ENCODE measurements around the gene SIGLEC11.
"Not testable (repeated sequence)": the region's sequence is repeated elsewhere in the genome, so short reads cannot be mapped to it uniquely, and the experiment has no call there.

Gene SIGLEC11

GRCh38 chr19:49950956-49951526, 9.9 kb downstream of the SIGLEC11 start:
- no peak for DNase-seq

- DNase-seq = no peak
Measured at GRCh38 chr19:49950590-49950948, 10.4 kb downstream of the SIGLEC11 start.

GRCh38 chr19:49949742-49950589, 11.0 kb downstream of the SIGLEC11 start:
- no peak for DNase-seq

GRCh38 chr19:49946415-49946814, 14.6 kb downstream of the SIGLEC11 start:
- DNase-seq = no peak

- not testable (repeated sequence) for DNase-seq
Measured at GRCh38 chr19:49944567-49944966, 16.4 kb downstream of the SIGLEC11 start.

- no peak for DNase-seq
Measured at GRCh38 chr19:49940482-49940791, 20.5 kb downstream of the SIGLEC11 start.

GRCh38 chr19:49939721-49940481, 21.1 kb downstream of the SIGLEC11 start:
- no peak for DNase-seq

- no peak for DNase-seq
Measured at GRCh38 chr19:49938662-49939061, 22.3 kb downstream of the SIGLEC11 start.

GRCh38 chr19:49937750-49938381, 23.1 kb downstream of the SIGLEC11 start:
- peak; percentile 61 to 65 for DNase-seq

- DNase-seq = no peak
Measured at GRCh38 chr19:49936549-49936948, 24.4 kb downstream of the SIGLEC11 start.

- no peak for DNase-seq
Measured at GRCh38 chr19:49933643-49934042, 27.3 kb downstream of the SIGLEC11 start.

- no peak for DNase-seq
Measured at GRCh38 chr19:49932731-49933131, 28.2 kb downstream of the SIGLEC11 start.

- no peak for DNase-seq
Measured at GRCh38 chr19:49932041-49932451, 28.9 kb downstream of the SIGLEC11 start.

- DNase-seq = no peak
Measured at GRCh38 chr19:49931293-49932040, 29.5 kb downstream of the SIGLEC11 start.

GRCh38 chr19:49930483-49931011, 30.4 kb downstream of the SIGLEC11 start:
- no peak for DNase-seq

- DNase-seq = peak; percentile 94 to 97
Measured at GRCh38 chr19:49929611-49930482, 31.1 kb downstream of the SIGLEC11 start.

GRCh38 chr19:49929121-49929610, 31.8 kb downstream of the SIGLEC11 start, which contains the start of the genes ATF5 and NUP62:
ATF5 (plus strand) TSS chr19:49929205; CDS start chr19:49930851, 1,646 bp downstream.
NUP62 (minus strand) TSS chr19:49929504; CDS start chr19:49909807, 19,697 bp downstream.
- DNase-seq = peak; percentile 90

GRCh38 chr19:49927526-49928264, 33.3 kb downstream of the SIGLEC11 start:
- no peak for DNase-seq

- DNase-seq = no peak
Measured at GRCh38 chr19:49926515-49926914, 34.5 kb downstream of the SIGLEC11 start.

- no peak for DNase-seq
Measured at GRCh38 chr19:49925486-49925885, 35.5 kb downstream of the SIGLEC11 start.
